ENCODE results near the gene TAGAP.

TAGAP gene

DNA sequence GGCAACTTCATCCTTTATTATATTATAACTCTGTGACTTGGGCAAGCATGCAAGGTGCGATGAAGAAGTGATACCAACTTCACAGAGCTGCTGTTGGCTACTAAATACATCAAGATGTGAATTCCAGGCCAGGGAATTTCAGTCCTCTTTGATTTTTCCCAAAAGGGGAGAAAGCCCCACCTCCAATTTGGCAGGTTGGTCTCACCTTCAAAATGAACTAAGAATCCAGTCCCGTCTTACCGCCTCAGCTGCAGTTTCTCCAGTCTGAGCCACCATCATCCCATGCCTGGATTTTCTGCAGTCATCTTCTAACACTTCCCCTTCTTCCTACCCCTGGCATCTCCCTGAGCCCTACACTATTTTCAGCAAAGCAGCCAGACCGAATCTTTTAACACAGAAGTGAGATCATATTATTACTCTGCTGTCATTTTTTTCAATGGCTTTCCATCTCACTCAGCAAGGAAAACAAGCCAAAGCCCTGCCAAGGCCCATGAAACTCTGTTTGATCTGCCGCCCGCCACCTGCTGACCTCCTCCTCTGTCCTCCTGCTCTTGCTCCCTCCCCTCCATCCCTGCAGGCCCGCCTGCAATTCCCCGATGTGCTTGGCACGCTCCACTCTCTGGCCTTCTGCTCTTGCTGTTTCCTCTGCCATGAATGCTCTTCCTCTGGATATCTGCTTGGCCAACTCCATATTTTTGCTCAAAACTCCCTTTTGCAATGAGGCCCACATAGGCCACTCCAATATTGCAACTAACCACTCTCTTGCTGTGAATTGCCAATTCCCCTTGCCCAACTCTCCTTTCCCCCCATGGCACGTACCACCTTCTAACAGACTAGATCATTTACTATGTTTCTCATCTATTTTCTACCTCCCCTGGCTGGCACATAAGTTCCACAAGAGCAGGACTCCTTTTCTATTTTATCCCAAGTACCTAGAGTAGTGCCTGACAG lies 46.0 kb upstream of the TAGAP start:
- no peaks in the 10 kb centered on the region for H3K36me3 ChIP-seq (ENCODE audit: low read depth)
- H3K27me3 ChIP-seq (ENCODE audit: insufficient read depth, poor library complexity, severe bottlenecking) = no peaks in the 10 kb centered on the region
- no peaks in the 10 kb centered on the region for H3K9me3 ChIP-seq (ENCODE audit: severe bottlenecking)
- TF ChIP-seq, protein P1, sequence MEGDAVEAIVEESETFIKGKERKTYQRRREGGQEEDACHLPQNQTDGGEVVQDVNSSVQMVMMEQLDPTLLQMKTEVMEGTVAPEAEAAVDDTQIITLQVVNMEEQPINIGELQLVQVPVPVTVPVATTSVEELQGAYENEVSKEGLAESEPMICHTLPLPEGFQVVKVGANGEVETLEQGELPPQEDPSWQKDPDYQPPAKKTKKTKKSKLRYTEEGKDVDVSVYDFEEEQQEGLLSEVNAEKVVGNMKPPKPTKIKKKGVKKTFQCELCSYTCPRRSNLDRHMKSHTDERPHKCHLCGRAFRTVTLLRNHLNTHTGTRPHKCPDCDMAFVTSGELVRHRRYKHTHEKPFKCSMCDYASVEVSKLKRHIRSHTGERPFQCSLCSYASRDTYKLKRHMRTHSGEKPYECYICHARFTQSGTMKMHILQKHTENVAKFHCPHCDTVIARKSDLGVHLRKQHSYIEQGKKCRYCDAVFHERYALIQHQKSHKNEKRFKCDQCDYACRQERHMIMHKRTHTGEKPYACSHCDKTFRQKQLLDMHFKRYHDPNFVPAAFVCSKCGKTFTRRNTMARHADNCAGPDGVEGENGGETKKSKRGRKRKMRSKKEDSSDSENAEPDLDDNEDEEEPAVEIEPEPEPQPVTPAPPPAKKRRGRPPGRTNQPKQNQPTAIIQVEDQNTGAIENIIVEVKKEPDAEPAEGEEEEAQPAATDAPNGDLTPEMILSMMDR (IDR thresholded peaks at IDR 0.05; ENCODE audit: poor library complexity, severe bottlenecking) = no peak
- DNase-seq (ENCODE audit: low spot score) (no peak), ATAC-seq (ENCODE audit: low read depth) (no peak)
- no peaks in the 10 kb centered on the region for H3K4me1 ChIP-seq (ENCODE audit: insufficient read depth, poor library complexity, severe bottlenecking)
- H3K27ac ChIP-seq (ENCODE audit: poor library complexity, severe bottlenecking) = no peak overlapping the region
- no peak overlapping the region for H3K4me3 ChIP-seq (ENCODE audit: severe bottlenecking)

- H3K9me3 ChIP-seq (ENCODE audit: severe bottlenecking) = no peaks in the 10 kb centered on the region
- no peaks in the 10 kb centered on the region for H3K36me3 ChIP-seq (ENCODE audit: low read depth)
- no peaks in the 10 kb centered on the region for H3K4me1 ChIP-seq (ENCODE audit: insufficient read depth, poor library complexity, severe bottlenecking)
- DNase-seq (ENCODE audit: low spot score) = no peak
- H3K27me3 ChIP-seq (ENCODE audit: insufficient read depth, poor library complexity, severe bottlenecking) = no peaks in the 10 kb centered on the region
- H3K27ac ChIP-seq (ENCODE audit: poor library complexity, severe bottlenecking) = no peak overlapping the region
- TF ChIP-seq, protein P1 (IDR thresholded peaks at IDR 0.05; ENCODE audit: poor library complexity, severe bottlenecking) = no peak
- no peak for ATAC-seq (ENCODE audit: low read depth)
- no peak overlapping the region for H3K4me3 ChIP-seq (ENCODE audit: severe bottlenecking)
Measured at GRCh38 chr6:159089909-159090308, 45.1 kb upstream of the TAGAP start.

DNA sequence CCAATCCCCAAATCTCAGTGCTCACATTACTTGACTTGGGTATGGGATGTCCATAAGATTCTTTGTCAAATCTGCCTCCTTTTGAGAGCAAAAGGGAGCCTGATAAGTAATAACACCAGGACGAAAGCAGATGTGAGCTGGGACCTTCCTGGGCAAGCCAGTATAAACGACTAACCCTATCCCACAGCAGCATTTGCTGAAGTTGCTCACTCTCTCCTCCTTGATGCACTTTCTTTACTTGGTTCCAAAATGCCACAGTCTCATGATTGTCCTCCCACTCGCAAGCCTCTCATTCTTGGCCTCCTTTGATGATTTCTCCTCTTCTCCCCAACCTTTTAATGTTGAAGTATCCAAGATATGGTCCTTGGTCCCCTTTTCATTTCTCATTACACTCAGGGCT lies 44.7 kb upstream of the TAGAP start:
- Histone ChIP-seq H3K27ac (ENCODE audit: poor library complexity, severe bottlenecking) (no peak overlapping the region), H3K4me1 (ENCODE audit: insufficient read depth, poor library complexity, severe bottlenecking) (no peaks in the 10 kb centered on the region), H3K9me3 (ENCODE audit: severe bottlenecking) (no peaks in the 10 kb centered on the region), H3K36me3 (ENCODE audit: low read depth) (no peaks in the 10 kb centered on the region), H3K27me3 (ENCODE audit: insufficient read depth, poor library complexity, severe bottlenecking) (no peaks in the 10 kb centered on the region), H3K4me3 (ENCODE audit: severe bottlenecking) (no peak overlapping the region)
- ATAC-seq (ENCODE audit: low read depth) = no peak
- no peak for DNase-seq (ENCODE audit: low spot score)
- TF ChIP-seq, protein P1 (IDR thresholded peaks at IDR 0.05; ENCODE audit: poor library complexity, severe bottlenecking) = no peak

DNA sequence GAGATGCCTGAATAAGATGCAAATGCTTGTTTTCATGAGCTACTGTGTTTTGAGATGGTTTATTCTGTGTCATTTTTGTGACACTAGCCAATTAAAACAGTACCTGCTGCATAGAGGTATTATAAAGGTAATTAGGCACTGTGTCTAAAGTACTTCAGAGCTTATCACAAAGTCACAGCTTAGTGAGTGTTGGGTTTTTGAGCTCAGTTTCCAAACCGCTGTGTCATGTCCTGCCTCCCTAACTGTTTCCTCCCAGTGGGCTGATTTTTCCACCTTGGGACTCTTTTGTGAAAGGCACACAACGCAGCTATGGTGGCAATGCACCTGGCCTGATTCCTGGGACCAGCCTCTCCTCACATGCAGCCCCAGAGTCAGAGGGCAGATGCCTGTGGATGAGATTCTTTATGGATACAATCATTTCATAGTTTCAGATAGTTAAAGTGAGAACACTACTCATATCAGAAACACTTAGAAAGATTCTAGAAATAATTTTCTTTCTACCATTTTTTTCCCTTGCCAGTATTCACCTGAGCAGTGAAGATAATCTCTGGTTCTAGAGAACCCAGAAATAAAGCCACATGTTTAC lies 41.3 kb upstream of the TAGAP start:
- ATAC-seq (ENCODE audit: low read depth) = no peak
- DNase-seq (ENCODE audit: low spot score) = no peak
- H3K27ac ChIP-seq (ENCODE audit: poor library complexity, severe bottlenecking) = no peak overlapping the region
- H3K4me1 ChIP-seq (ENCODE audit: insufficient read depth, poor library complexity, severe bottlenecking) = peaks cover 4% of the 10 kb centered on the region
- H3K4me3 ChIP-seq (ENCODE audit: severe bottlenecking) = no peak overlapping the region
- peaks cover 3% of the 10 kb centered on the region for H3K9me3 ChIP-seq (ENCODE audit: severe bottlenecking)
- TF ChIP-seq, protein P1 (IDR thresholded peaks at IDR 0.05; ENCODE audit: poor library complexity, severe bottlenecking) = no peak
- H3K36me3 ChIP-seq (ENCODE audit: low read depth) = no peaks in the 10 kb centered on the region
- no peaks in the 10 kb centered on the region for H3K27me3 ChIP-seq (ENCODE audit: insufficient read depth, poor library complexity, severe bottlenecking)
